ENCODE results near the gene PALS1.

PALS1 gene

GRCh38 chr14:67218126-67218525, 23.1 kb upstream of the PALS1 start:
- DNase-seq (ENCODE audit: extremely low spot score) = no peak
- ChIA-PET CTCF (no interaction called here), POLR2A (no interaction called here)
- no peak for TF ChIP-seq CTCF (IDR thresholded peaks at IDR 0.05; ENCODE audit: control extremely low read depth, extremely low read depth, low read depth, missing control alignments)

- no peak for DNase-seq (ENCODE audit: extremely low spot score)
- POLR2A ChIA-PET = no interaction called here
- CTCF ChIA-PET = interaction anchor here (1.6 kb wide), 1 partner anchor 14 kb away, joined by 6 read pairs; no protein-coding TSS in a partner anchor
Measured at GRCh38 chr14:67221248-67221981, 19.8 kb upstream of the PALS1 start.

GRCh38 chr14:67221982-67222328, 19.3 kb upstream of the PALS1 start:
- CTCF ChIA-PET = interaction anchor here (1.6 kb wide), 1 partner anchor 14 kb away, joined by 6 read pairs; no protein-coding TSS in a partner anchor
- DNase-seq (ENCODE audit: extremely low spot score) = no peak
- TF ChIP-seq CTCF (IDR thresholded peaks at IDR 0.05; ENCODE audit: control extremely low read depth, extremely low read depth, low read depth, missing control alignments) = no peak
- POLR2A ChIA-PET = no interaction called here

More at GRCh38 chr14:67221248-67221981, 19.8 kb upstream of the PALS1 start:
- TF ChIP-seq CTCF (IDR thresholded peaks at IDR 0.05; ENCODE audit: control extremely low read depth, extremely low read depth, low read depth, missing control alignments) = no peak

- ChIA-PET POLR2A (no interaction called here), CTCF (no interaction called here)
- TF ChIP-seq CTCF (IDR thresholded peaks at IDR 0.05; ENCODE audit: control extremely low read depth, extremely low read depth, low read depth, missing control alignments) = no peak
Measured at GRCh38 chr14:67225523-67225922, 15.7 kb upstream of the PALS1 start.

DNA sequence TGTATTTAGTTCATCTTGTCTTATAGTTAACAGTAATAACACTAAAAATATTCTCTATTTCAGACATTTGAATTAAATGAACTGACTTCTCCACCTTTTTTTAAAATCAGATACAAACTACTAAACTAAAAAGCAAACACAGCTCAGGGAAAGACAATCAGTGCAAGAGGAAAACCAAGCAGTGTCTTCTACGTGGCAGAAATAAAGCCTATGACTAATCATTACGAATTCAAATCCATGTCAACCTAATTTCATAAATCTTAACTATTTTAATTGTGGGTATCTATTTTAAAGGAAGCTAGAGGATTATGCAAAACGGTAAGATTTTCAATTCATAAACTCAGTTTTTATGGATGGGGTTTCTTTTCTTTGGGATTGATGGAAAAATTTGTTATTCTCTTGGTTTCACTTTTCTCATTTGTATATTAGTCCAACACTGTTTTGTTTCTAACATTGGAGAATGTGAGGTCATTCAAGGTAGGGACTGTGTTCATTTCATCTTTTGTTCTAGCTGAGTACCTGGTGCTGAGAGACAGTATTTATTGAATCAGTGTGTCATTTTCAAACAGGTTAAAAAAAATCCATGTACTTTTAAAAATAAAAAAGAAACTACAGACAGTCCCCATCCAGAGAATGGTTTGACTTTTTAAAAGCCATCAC, 12.8 kb upstream of the PALS1 start:
- no peak for DNase-seq (ENCODE audit: extremely low spot score)
- POLR2A ChIA-PET = no interaction called here
- CTCF ChIA-PET = interaction anchor here (0.8 to 1.6 kb wide), 2 partner anchors 11 to 131 kb away, joined by 3 to 5 read pairs; partner anchors contain the start of genes ATP6V1D and EIF2S1
- no peak for TF ChIP-seq CTCF (IDR thresholded peaks at IDR 0.05; ENCODE audit: control extremely low read depth, extremely low read depth, low read depth, missing control alignments)

More at GRCh38 chr14:67225523-67225922, 15.7 kb upstream of the PALS1 start:
- no peak for DNase-seq (ENCODE audit: extremely low spot score)

DNA sequence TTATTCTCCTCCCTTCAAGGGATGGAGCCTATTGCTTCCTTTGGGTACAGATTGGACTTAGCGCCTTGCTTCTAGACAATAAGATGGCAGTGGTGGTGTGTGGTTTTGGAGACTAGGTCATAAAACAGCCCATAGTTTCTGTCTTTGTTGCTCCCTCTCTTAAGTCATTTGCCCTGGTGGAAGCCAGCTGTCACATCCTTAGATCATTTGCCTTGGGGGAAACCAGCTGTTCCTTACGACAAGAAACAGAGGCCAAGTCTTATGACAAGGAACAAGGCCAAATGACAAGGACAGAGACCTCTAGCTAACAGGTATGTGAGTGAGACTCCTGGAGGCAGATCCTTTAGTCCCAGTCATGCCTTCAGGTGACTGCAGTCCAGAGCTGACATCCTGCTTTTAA, 9.2 kb upstream of the PALS1 start:
- no peak for DNase-seq (ENCODE audit: extremely low spot score)
- POLR2A ChIA-PET = no interaction called here
- no peak for TF ChIP-seq CTCF (IDR thresholded peaks at IDR 0.05; ENCODE audit: control extremely low read depth, extremely low read depth, low read depth, missing control alignments)
- CTCF ChIA-PET = interaction anchor here (1.2 to 1.8 kb wide), 3 partner anchors 8 to 21 kb away, joined by 5 to 7 read pairs (median 6); no protein-coding TSS in a partner anchor
